ENCODE measurements around the gene ZFR2.
"Not testable (repeated sequence)": the region's sequence is repeated elsewhere in the genome, so short reads cannot be mapped to it uniquely, and the experiment has no call there.

ZFR2 gene

GRCh38 chr19:3868770-3869456, at the start of gene ZFR2:
Gene ZFR2, minus strand, starts transcription at chr19:3869038. Its CDS starts 21 bp downstream, at chr19:3869017.
- no peak for DNase-seq

GRCh38 chr19:3916033-3916432, 47.2 kb upstream of the ZFR2 start:
- DNase-seq: no peak

GRCh38 chr19:3914199-3914598, 45.4 kb upstream of the ZFR2 start:
- DNase-seq: no peak

- DNase-seq: no peak
Observed at GRCh38 chr19:3910105-3910504, 41.3 kb upstream of the ZFR2 start.

GRCh38 chr19:3908266-3909054, 39.6 kb upstream of the ZFR2 start:
- DNase-seq: no peak

- no peak for DNase-seq
Observed at GRCh38 chr19:3907626-3908265, 38.9 kb upstream of the ZFR2 start.

GRCh38 chr19:3904233-3904632, 35.4 kb upstream of the ZFR2 start:
- no peak for DNase-seq

GRCh38 chr19:3902317-3902973, 33.6 kb upstream of the ZFR2 start:
- no peak for DNase-seq

- no peak for DNase-seq
Observed at GRCh38 chr19:3899531-3900294, 30.9 kb upstream of the ZFR2 start.

- no peak for DNase-seq
Observed at GRCh38 chr19:3898426-3898825, 29.6 kb upstream of the ZFR2 start.

- no peak for DNase-seq
Observed at GRCh38 chr19:3897936-3898335, 29.1 kb upstream of the ZFR2 start.

GRCh38 chr19:3895788-3896187, 26.9 kb upstream of the ZFR2 start:
- DNase-seq: no peak

GRCh38 chr19:3894959-3895358, 26.1 kb upstream of the ZFR2 start:
- DNase-seq: not testable (repeated sequence)

GRCh38 chr19:3893509-3894179, 24.8 kb upstream of the ZFR2 start:
- DNase-seq: no peak

GRCh38 chr19:3890591-3890990, 21.8 kb upstream of the ZFR2 start:
- DNase-seq: no peak

GRCh38 chr19:3882041-3882384, 13.2 kb upstream of the ZFR2 start:
- DNase-seq: no peak

- no peak for DNase-seq
Observed at GRCh38 chr19:3881272-3882040, 12.6 kb upstream of the ZFR2 start.

- no peak for DNase-seq
Observed at GRCh38 chr19:3880471-3881271, 11.8 kb upstream of the ZFR2 start, which contains the start of gene ATCAY. Gene ATCAY, plus strand, starts transcription at chr19:3880685. Its CDS starts 5,083 bp downstream, at chr19:3885768.

- DNase-seq: no peak
Observed at GRCh38 chr19:3879656-3880055, 10.8 kb upstream of the ZFR2 start.

- DNase-seq: not testable (repeated sequence)
Observed at GRCh38 chr19:3874695-3875094, 5.9 kb upstream of the ZFR2 start.
